Thoracic aorta (tissue), 2 donors: ENCODE measurements around the gene RFX4. TPM values are rescaled to one million over a fixed set of nuclear protein-coding genes. Genes with fewer than 3 reads are reported as not detected.

ENCODE experiments used
- ATAC-seq: fragments of 150-250 bp; one replicate; pipeline ENCODE4 v1.8.0; 2017; ENCODE audit warnings: low read depth; ENCODE audit not compliant: insufficient number of reproducible peaks, low FRiP score
- DNase-seq: peaks from one replicate; pipeline ENCODE4 v3.0.0-alpha.2; 2020; ENCODE audit warnings: low spot score
- H3K27ac ChIP-seq, 2 donors: fragments of 200-600 bp; sonication (generic); 1 replicate in 1 of 2; 2 replicates in 1 of 2; pipeline ENCODE4 v1.5.1; 2016; ENCODE audit warnings: mild to moderate bottlenecking in 2 of 2, moderate library complexity in 2 of 2
- H3K27me3 ChIP-seq: fragments of 200-600 bp; sonication (generic); replicated peaks from 2 replicates; pipeline ENCODE4 v1.6.0; 2016; ENCODE audit warnings: mild to moderate bottlenecking; ENCODE audit not compliant: insufficient read depth
- H3K36me3 ChIP-seq: fragments of 200-600 bp; sonication (generic); one replicate; pipeline ENCODE4 v1.5.1; 2016
- H3K4me1 ChIP-seq, 2 donors: fragments of 200-600 bp; sonication (generic); 1 replicate in 1 of 2; 2 replicates in 1 of 2; pipeline versions ENCODE4 v1.5.1 to v1.6.0; 2016; ENCODE audit warnings: low read depth in 2 of 2, mild to moderate bottlenecking in 1 of 2; ENCODE audit not compliant: control insufficient read depth in 1 of 2
- H3K4me3 ChIP-seq: fragments of 200-600 bp; sonication (generic); 2 replicates; pipeline ENCODE4 v1.5.1; 2016; ENCODE audit warnings: mild to moderate bottlenecking
- H3K9me3 ChIP-seq: fragments of 200-600 bp; sonication (generic); 2 replicates; pipeline ENCODE4 v1.5.1; 2016
- CTCF ChIP-seq: fragments of 200-600 bp; sonication (generic); IDR thresholded peaks from one replicate; pipeline ENCODE4 v1.5.1; 2019; ENCODE audit warnings: antibody characterized with exemption
- total RNA-seq, 2 donors: library from RNA; depleted of rRNA; stranded (reverse); fragments of >200 nt; gene quantifications; one replicate each; pipeline versions ENCODE4 v1.1.0 to v1.2.3, GENCODE V29; 2016

The RFX4 gene
- not detected for total RNA-seq

- Histone ChIP-seq H3K36me3 (no peaks in the 10 kb centered on the region), H3K27ac (no peak within 1 kb of the TSS), H3K27me3 (peaks cover 17% of the 10 kb centered on the region), H3K9me3 (no peaks in the 10 kb centered on the region), H3K4me1 (peaks cover 21 to 56% of the 10 kb centered on the region in 2 donors), H3K4me3 (peak within 1 kb of the TSS; percentile 61)
- no peak for DNase-seq
- ATAC-seq, result no peak
- no peak for TF ChIP-seq CTCF
Observed at GRCh38 chr12:106582641-106583230, at the start of gene RFX4. RFX4 (plus strand) TSS chr12:106583004; CDS start chr12:106583321, 317 bp downstream.

GRCh38 chr12:106541201-106541600 lies 41.6 kb upstream of the RFX4 start:
- DNase-seq (no peak), ATAC-seq (no peak)
- H3K4me1 ChIP-seq, result no peaks in the 10 kb centered on the region
- no peak overlapping the region for H3K4me3 ChIP-seq
- H3K27me3 ChIP-seq, result no peaks in the 10 kb centered on the region
- no peak overlapping the region for H3K27ac ChIP-seq
- no peak for TF ChIP-seq CTCF
- H3K9me3 ChIP-seq, result no peaks in the 10 kb centered on the region
- H3K36me3 ChIP-seq, result no peaks in the 10 kb centered on the region

GRCh38 chr12:106551410-106551809 lies 31.4 kb upstream of the RFX4 start:
- no peak for TF ChIP-seq CTCF
- Histone ChIP-seq H3K4me1 (no peaks in the 10 kb centered on the region), H3K4me3 (no peak overlapping the region), H3K36me3 (no peaks in the 10 kb centered on the region), H3K9me3 (no peaks in the 10 kb centered on the region), H3K27me3 (no peaks in the 10 kb centered on the region), H3K27ac (no peak overlapping the region)
- no peak for ATAC-seq
- no peak for DNase-seq

GRCh38 chr12:106552228-106552627 lies 30.6 kb upstream of the RFX4 start:
- H3K9me3 ChIP-seq, result no peaks in the 10 kb centered on the region
- DNase-seq, result no peak
- H3K27me3 ChIP-seq, result no peaks in the 10 kb centered on the region
- no peak for TF ChIP-seq CTCF
- H3K27ac ChIP-seq, result no peak overlapping the region
- H3K4me1 ChIP-seq, result no peaks in the 10 kb centered on the region
- H3K36me3 ChIP-seq, result no peaks in the 10 kb centered on the region
- no peak overlapping the region for H3K4me3 ChIP-seq
- ATAC-seq, result no peak

- ATAC-seq (no peak), DNase-seq (no peak)
- Histone ChIP-seq H3K4me3 (no peak overlapping the region), H3K27ac (no peak overlapping the region), H3K9me3 (no peaks in the 10 kb centered on the region), H3K27me3 (no peaks in the 10 kb centered on the region), H3K36me3 (no peaks in the 10 kb centered on the region), H3K4me1 (no peaks in the 10 kb centered on the region)
- no peak for TF ChIP-seq CTCF
Observed at GRCh38 chr12:106564678-106565329, 18.0 kb upstream of the RFX4 start.
